H9 (cell line): ENCODE measurements around the gene TJP2. TPM values are rescaled to one million over a fixed set of nuclear protein-coding genes. Genes with fewer than 3 reads are reported as not detected.
A peak's percentile ranks its signal among the peaks of the same experiment; 100 is the strongest.

Experiments
- DNase-seq: peaks from one replicate; pipeline ENCODE4 v3.0.0-alpha.2; 2017
- H2AFZ ChIP-seq: one replicate; pipeline ENCODE4 v1.6.1; 2013; ENCODE audit warnings: mild to moderate bottlenecking, low read length, control low read depth, moderate library complexity
- H2AK5ac ChIP-seq: 2 replicates; pipeline ENCODE4 v1.6.1; 2013; ENCODE audit warnings: low read length, control low read depth, mixed read lengths; ENCODE audit not compliant: insufficient read length
- H2BK120ac ChIP-seq: one replicate; pipeline ENCODE4 v1.6.1; 2013; ENCODE audit warnings: low read depth, mild to moderate bottlenecking, low read length, control low read depth, inconsistent platforms; ENCODE audit not compliant: poor library complexity, severe bottlenecking
- H2BK12ac ChIP-seq: 2 replicates; pipeline ENCODE4 v1.6.1; 2013; ENCODE audit warnings: low read length, control low read depth, mixed read lengths, low read depth; ENCODE audit not compliant: insufficient read length
- H2BK15ac ChIP-seq: 2 replicates; pipeline ENCODE4 v1.6.1; 2013; ENCODE audit warnings: low read depth, low read length, control low read depth
- H2BK20ac ChIP-seq: one replicate; pipeline ENCODE4 v1.6.1; 2013; ENCODE audit warnings: low read depth, mild to moderate bottlenecking, low read length, control low read depth, inconsistent platforms; ENCODE audit not compliant: poor library complexity, severe bottlenecking
- H2BK5ac ChIP-seq: 2 replicates; pipeline ENCODE4 v1.6.1; 2013; ENCODE audit warnings: low read length, control low read depth, mixed read lengths; ENCODE audit not compliant: insufficient read length
- H3K14ac ChIP-seq: 2 replicates; pipeline ENCODE4 v1.6.1; 2013; ENCODE audit warnings: low read length, control low read depth; ENCODE audit not compliant: insufficient read depth
- H3K18ac ChIP-seq: 2 replicates; pipeline ENCODE4 v1.6.1; 2013; ENCODE audit warnings: low read depth, mild to moderate bottlenecking, mixed read lengths, low read length, control low read depth; ENCODE audit not compliant: insufficient read length
- H3K23ac ChIP-seq: 2 replicates; pipeline ENCODE4 v1.6.1; 2013; ENCODE audit warnings: low read length, control low read depth, mixed read lengths, low read depth; ENCODE audit not compliant: insufficient read length
- H3K23me2 ChIP-seq: 2 replicates; pipeline ENCODE4 v1.6.1; 2013; ENCODE audit warnings: low read depth, mild to moderate bottlenecking, mixed read lengths, low read length, control low read depth; ENCODE audit not compliant: insufficient read length, poor library complexity, severe bottlenecking
- H3K27ac ChIP-seq: 2 replicates; pipeline ENCODE4 v1.5.1; 2013; ENCODE audit warnings: low read length, control low read depth, mixed read lengths, low read depth; ENCODE audit not compliant: insufficient read length
- H3K27me3 ChIP-seq: 2 replicates; pipeline ENCODE4 v1.6.1; 2013; ENCODE audit warnings: low read length, control low read depth, inconsistent platforms; ENCODE audit not compliant: insufficient read depth
- H3K4ac ChIP-seq: 2 replicates; pipeline ENCODE4 v1.6.1; 2013; ENCODE audit warnings: low read depth, mild to moderate bottlenecking, control low read depth, inconsistent platforms, low read length, moderate library complexity
- H3K4me1 ChIP-seq: 2 replicates; pipeline ENCODE4 v1.6.1; 2013; ENCODE audit warnings: low read length, control low read depth, inconsistent platforms; ENCODE audit not compliant: insufficient read depth
- H3K4me2 ChIP-seq: 2 replicates; pipeline ENCODE4 v1.6.1; 2013; ENCODE audit warnings: low read length, control low read depth, mixed read lengths; ENCODE audit not compliant: insufficient read length, insufficient read depth
- H3K56ac ChIP-seq: 2 replicates; pipeline ENCODE4 v1.6.1; 2013; ENCODE audit warnings: low read depth, mild to moderate bottlenecking, mixed read lengths, low read length, control low read depth; ENCODE audit not compliant: insufficient read length
- H3K79me1 ChIP-seq: 2 replicates; pipeline ENCODE4 v1.6.1; 2013; ENCODE audit warnings: low read depth, mild to moderate bottlenecking, moderate library complexity, low read length, control low read depth, inconsistent platforms; ENCODE audit not compliant: insufficient read depth, poor library complexity, severe bottlenecking
- H3K79me2 ChIP-seq: 2 replicates; pipeline ENCODE4 v1.6.1; 2013; ENCODE audit warnings: low read length, control low read depth, inconsistent platforms; ENCODE audit not compliant: insufficient read depth
- H3K9ac ChIP-seq: 2 replicates; pipeline ENCODE4 v1.6.1; 2013; ENCODE audit warnings: low read length, control low read depth, mixed read lengths; ENCODE audit not compliant: insufficient read length; ENCODE audit errors: extremely low read depth
- H3K9me3 ChIP-seq: one replicate; pipeline ENCODE4 v1.6.1; 2013; ENCODE audit warnings: low read depth, low read length, inconsistent platforms; ENCODE audit not compliant: control insufficient read depth
- H3T11ph ChIP-seq: one replicate; pipeline ENCODE4 v1.6.1; 2013; ENCODE audit warnings: mild to moderate bottlenecking, low read length, control low read depth, inconsistent platforms
- H4K20me1 ChIP-seq: one replicate; pipeline ENCODE4 v1.6.1; 2013; ENCODE audit not compliant: control insufficient read depth, insufficient read length, insufficient read depth
- H4K5ac ChIP-seq: 2 replicates; pipeline ENCODE4 v1.6.1; 2013; ENCODE audit warnings: low read depth, mild to moderate bottlenecking, mixed read lengths, low read length, control low read depth; ENCODE audit not compliant: insufficient read length
- H4K8ac ChIP-seq: replicated peaks from 2 replicates; pipeline ENCODE4 v1.6.1; 2013; ENCODE audit warnings: low read length, control low read depth, mixed read lengths, low read depth; ENCODE audit not compliant: insufficient read length
- H4K91ac ChIP-seq: 2 replicates; pipeline ENCODE4 v1.6.1; 2013; ENCODE audit warnings: low read depth, mild to moderate bottlenecking, moderate library complexity, mixed read lengths, low read length, control low read depth; ENCODE audit not compliant: insufficient read length
- H3K27ac Mint-ChIP-seq, 3 experiments: 2 replicates in 2 of 3; 3 replicates in 1 of 3; pipeline ENCODE4 v1.8.0; 2020 to 2021; ENCODE audit warnings: mixed read lengths in 3 of 3, mild to moderate bottlenecking in 1 of 3, moderate library complexity in 1 of 3
- H3K27me3 Mint-ChIP-seq: 2 replicates; pipeline ENCODE4 v1.8.0; 2021; ENCODE audit warnings: low read depth, mild to moderate bottlenecking, moderate library complexity, mixed read lengths
- H3K36me3 Mint-ChIP-seq, 3 experiments: 2 replicates in 2 of 3; 3 replicates in 1 of 3; pipeline ENCODE4 v1.8.0; 2020 to 2021; ENCODE audit warnings: low read depth in 3 of 3, mixed read lengths in 3 of 3; ENCODE audit not compliant: insufficient read depth in 1 of 3
- H3K4me1 Mint-ChIP-seq, 2 experiments: 2 replicates each; pipeline ENCODE4 v1.8.0; 2020; ENCODE audit warnings: mixed read lengths in 2 of 2
- H3K4me3 Mint-ChIP-seq, 2 experiments: 2 replicates in 1 of 2; 3 replicates in 1 of 2; pipeline ENCODE4 v1.8.0; 2020 to 2021; ENCODE audit warnings: mild to moderate bottlenecking in 2 of 2, mixed read lengths in 2 of 2, moderate library complexity in 1 of 2
- H3K9me3 Mint-ChIP-seq, 2 experiments: 2 replicates in 1 of 2; 3 replicates in 1 of 2; pipeline ENCODE4 v1.8.0; 2020; ENCODE audit warnings: mild to moderate bottlenecking in 2 of 2, mixed read lengths in 2 of 2, moderate library complexity in 1 of 2
- CTCF ChIP-seq: fragments of 200-600 bp; sonication (generic); conservative IDR thresholded peaks from 3 replicates; pipeline ENCODE4 v1.8.0; 2021; ENCODE audit warnings: antibody characterized with exemption, mild to moderate bottlenecking
- WGBS: extraction: QIAGEN DNeasy Blood & Tissue Kit; methylation state at CpG from one replicate; pipeline ENCODE4 v1.1.7; 2013; ENCODE audit warnings: missing lambda C conversion rate, low lambda C conversion rate, mixed read lengths; ENCODE audit not compliant: insufficient read length; ENCODE audit errors: extremely low coverage; 5-methylcytosine and 5-hydroxymethylcytosine counted together
- total RNA-seq: library from RNA; stranded (reverse); gene quantifications from 2 replicates; pipeline ENCODE4 v1.2.1, GENCODE V29; 2021

The TJP2 gene
- total RNA-seq, 1 experiment from 2014 or later, result 130 TPM

GRCh38 chr9:69184266-69184665 lies 10.2 kb downstream of the TJP2 start:
- Histone ChIP-seq H3K4me1 (no peaks in the 10 kb centered on the region; the same call in 1 of the 2 replicates), H2BK120ac (no peak overlapping the region), H3T11ph (no peak overlapping the region), H3K4me2 (no peak overlapping the region), H3K9ac (no peak overlapping the region), H4K20me1 (no peaks in the 10 kb centered on the region), H3K18ac (no peak overlapping the region), H2BK12ac (no peak overlapping the region), H2AFZ (no peak overlapping the region), H3K9me3 (no peaks in the 10 kb centered on the region), H4K5ac (no peak overlapping the region), H3K23me2 (no peaks in the 10 kb centered on the region), H3K79me2 (peaks cover 11% of the 10 kb centered on the region; the same call in 1 of the 2 replicates), H2BK20ac (no peak overlapping the region), H2BK15ac (no peak overlapping the region), H4K8ac (no peak overlapping the region), H3K79me1 (peaks cover 7% of the 10 kb centered on the region), H2AK5ac (no peak overlapping the region), H4K91ac (no peak overlapping the region), H3K4ac (no peak overlapping the region), H3K27me3 (no peaks in the 10 kb centered on the region), H3K14ac (no peak overlapping the region), H2BK5ac (no peak overlapping the region), H3K56ac (no peak overlapping the region), H3K23ac (no peak overlapping the region), H3K27ac (no peak overlapping the region)
- no peak for TF ChIP-seq CTCF
- H3K4me3 Mint-ChIP-seq, result no peak overlapping the region
- no peak for DNase-seq
- peaks cover 2 to 23% (median 14%) of the 10 kb centered on the region in 3 experiments; a peak in 6 of 7 replicates for H3K36me3 Mint-ChIP-seq
- no peaks in the 10 kb centered on the region for H3K27me3 Mint-ChIP-seq
- peaks cover 12 to 25% of the 10 kb centered on the region in 2 experiments for H3K4me1 Mint-ChIP-seq
- H3K9me3 Mint-ChIP-seq, result no peaks in the 10 kb centered on the region
- H3K27ac Mint-ChIP-seq, result peak overlapping the region in 2 of 3 experiments; percentile 59 to 82; a peak in 2 of 7 replicates
- no CpG with 5 or more reads among the region's 5 CpGs for WGBS
